K562 (cell line): ENCODE data around the gene ADCY1. TPM values are rescaled to one million over a fixed set of nuclear protein-coding genes. Genes with fewer than 3 reads are reported as not detected.

Source experiments
- ATAC-seq: fragments of 200-7000 bp; cut with Tn5 transposase; 3 replicates; pipeline ENCODE4 v1.9.1; 2020; ENCODE audit warnings: moderate library complexity
- BruUV-seq: library from RNA; stranded (reverse); fragments of 400-500 nt; replicated peaks from 2 replicates; lab custom pipeline; 2021; lab: Mats Ljungman, UMichigan
- CTCF ChIA-PET: fragments of 300-600 bp; formaldehyde crosslinking; extraction: SDS; loops from one replicate; lab custom pipeline; 2021; ENCODE audit warnings: low intra/inter-chr PET ratio; lab: Yijun Ruan, JAX
- POLR2A ChIA-PET: fragments of 300-600, 350-650 bp; sonication (Branson Sonifier 250); formaldehyde crosslinking; extraction: SDS; loops from one replicate; lab custom pipeline; 2021; ENCODE audit warnings: antibody characterized with exemption, inconsistent platforms; lab: Yijun Ruan, JAX
- DNase-seq, 4 experiments: peaks; one replicate each; pipeline versions ENCODE4 v3.0.0 to v3.0.0-alpha.2; 2011 to 2018; ENCODE audit warnings: low spot score in 3 of 4, mixed read lengths in 3 of 4; ENCODE audit errors: extremely low read depth in 1 of 4
- FAIRE-seq: peaks from 2 replicates; lab custom pipeline; 2011; peaks lifted over from hg19 to GRCh38; lab: Jason Lieb, UNC
- H2AFZ ChIP-seq: 2 replicates; pipeline ENCODE4 v1.6.0; 2011; ENCODE audit warnings: low read depth, low read length, control low read depth, inconsistent platforms
- H3K27ac ChIP-seq: fragments of 200-600 bp; 3 replicates; pipeline ENCODE4 v1.8.0; 2011; ENCODE audit warnings: low read depth, mild to moderate bottlenecking, control low read depth, inconsistent platforms, low read length, moderate library complexity, mixed read lengths; ENCODE audit errors: extremely low read depth
- H3K27me3 ChIP-seq, 2 experiments: fragments of 300-600 bp in 1 of 2; 2 replicates in 1 of 2; 3 replicates in 1 of 2; pipeline versions ENCODE4 v1.6.0 to v1.8.0; 2011; ENCODE audit warnings: inconsistent platforms in 2 of 2, low read length in 2 of 2, mild to moderate bottlenecking in 1 of 2, mixed read lengths in 1 of 2, moderate library complexity in 1 of 2; ENCODE audit not compliant: control insufficient read depth in 2 of 2, insufficient read depth in 2 of 2
- H3K36me3 ChIP-seq: fragments of 300-600 bp; 3 replicates; pipeline ENCODE4 v1.8.0; 2011; ENCODE audit warnings: mild to moderate bottlenecking, low read length, inconsistent platforms; ENCODE audit not compliant: control insufficient read depth, insufficient read depth
- H3K4me1 ChIP-seq, 2 experiments: fragments of 200-600 bp in 1 of 2; replicated peaks in 1 of 2; 2 replicates in 1 of 2; 3 replicates in 1 of 2; pipeline versions ENCODE4 v1.5.1 to v1.8.0; 2011; ENCODE audit warnings: inconsistent platforms in 2 of 2, low read length in 2 of 2, mild to moderate bottlenecking in 1 of 2, mixed read lengths in 1 of 2, moderate library complexity in 1 of 2; ENCODE audit not compliant: control insufficient read depth in 2 of 2, insufficient read depth in 2 of 2
- H3K4me2 ChIP-seq: 2 replicates; pipeline ENCODE4 v1.6.1; 2011; ENCODE audit warnings: low read length, control low read depth, inconsistent platforms, mixed read lengths; ENCODE audit not compliant: insufficient read depth
- H3K4me3 ChIP-seq: fragments of 200-600 bp; sonication (generic), shearing (Covaris generic); 2 replicates; pipeline ENCODE4 v1.5.1; 2016; ENCODE audit warnings: control low read depth, inconsistent platforms
- H3K79me2 ChIP-seq: fragments of 200-600 bp; 3 replicates; pipeline ENCODE4 v1.8.0; 2011; ENCODE audit warnings: low read length, inconsistent platforms; ENCODE audit not compliant: control insufficient read depth, insufficient read depth
- H3K9ac ChIP-seq, 2 experiments: 2 replicates each; pipeline versions ENCODE4 v1.6.0 to v1.6.1; 2011; ENCODE audit warnings: low read depth in 2 of 2, low read length in 2 of 2, control low read depth in 1 of 2, inconsistent platforms in 1 of 2, mild to moderate bottlenecking in 1 of 2, mixed read lengths in 1 of 2; ENCODE audit not compliant: insufficient read depth in 1 of 2
- H3K9me1 ChIP-seq: one replicate; pipeline ENCODE4 v1.6.0; 2011; ENCODE audit warnings: inconsistent platforms, mild to moderate bottlenecking, low read length, moderate library complexity; ENCODE audit not compliant: control insufficient read depth, insufficient read depth
- H3K9me3 ChIP-seq: replicated peaks from 2 replicates; pipeline ENCODE4 v1.5.1; 2011; ENCODE audit warnings: low read depth, low read length, inconsistent platforms; ENCODE audit not compliant: control insufficient read depth, insufficient read depth
- H4K20me1 ChIP-seq: replicated peaks from 2 replicates; pipeline ENCODE4 v1.6.1; 2011; ENCODE audit warnings: low read length, inconsistent platforms, mixed read lengths; ENCODE audit not compliant: control insufficient read depth, insufficient read depth
- in situ Hi-C: fragments of 300-500 bp; cut with MboI; formaldehyde crosslinking; loops from 4 replicates; pipeline ENCODE4 v1.15.0; 2018; ENCODE audit warnings: inconsistent platforms, mixed read lengths
- intact Hi-C: fragments of 100-400 bp; cut with micrococcal nuclease; formaldehyde crosslinking; loops from 2 replicates; pipeline ENCODE4 v1.14.2; 2022
- polyA plus RNA-seq, 8 experiments: library from polyadenylated mRNA; depleted of rRNA in 4 of 8; stranded (reverse) in 5 of 8; unstranded in 3 of 8; fragments of >200 nt; fragmentation: Nextera tagmentation in 2 of 8; fragmentation: Illumina TruSeq in 1 of 8; extraction: Ambion mirVana in 2 of 8; extraction: Trizol in 1 of 8; gene quantifications; 2 replicates each; pipeline versions ENCODE4 v1.2.1 to v1.2.3, GENCODE V29; 2011 to 2014; ENCODE audit warnings: inconsistent platforms in 1 of 8, missing spikeins in 1 of 8
- total RNA-seq, 7 experiments: library from RNA; depleted of rRNA in 6 of 7; stranded (reverse); fragments of >200 nt in 6 of 7; fragmentation: Illumina TruSeq in 2 of 7; extraction: Trizol in 2 of 7; gene quantifications; 2 replicates each; pipeline versions ENCODE4 v1.2.1 to v1.2.3, GENCODE V29; 2011 to 2021; ENCODE audit warnings: low replicate concordance in 1 of 7
- TF ChIP-seq, protein P1 (sequence below): fragments of 200-800 bp; sonication (Bioruptor generic); IDR thresholded peaks from 2 replicates; pipeline ENCODE4 v1.6.1; 2017; ENCODE audit warnings: missing genetic modification characterization, missing compliant biosample characterization
- TF ChIP-seq, protein P2 (sequence below): fragments of 450-650 bp; IDR thresholded peaks from 2 replicates; pipeline ENCODE4 v1.6.1; 2016; ENCODE audit warnings: mild to moderate bottlenecking

The ADCY1 gene
- total and polyA plus RNA-seq, 9 of the 15 experiments (the other 6 are each of a cell fraction or from before 2014, with no cell fraction given): under 0.01 to 0.18 (median 0.10) TPM; not detected in 4

DNA sequence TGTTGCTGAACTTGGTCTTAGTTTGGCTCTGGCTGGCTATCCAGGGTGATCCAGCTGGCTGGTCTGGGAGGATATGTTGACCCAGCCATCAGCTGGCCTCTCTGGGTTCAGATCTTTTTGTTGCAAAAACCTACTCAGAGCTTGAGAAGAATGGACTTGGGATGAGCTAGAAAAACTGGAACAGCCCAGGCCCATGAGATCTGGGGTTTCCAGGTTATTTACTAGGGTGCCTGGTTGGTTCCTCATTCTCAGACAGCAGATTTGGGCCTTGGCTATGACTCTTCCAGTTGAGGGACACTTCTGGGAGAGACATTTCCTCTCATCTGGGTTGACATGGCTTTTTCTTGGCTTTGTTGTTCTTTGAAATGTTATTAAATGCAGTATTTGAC lies 116.6 kb downstream of the ADCY1 start:
- ATAC-seq (no peak), DNase-seq (no peak), FAIRE-seq (no peak)
- CTCF ChIA-PET: no interaction called here
- Histone ChIP-seq H3K4me1 (no peaks in the 10 kb centered on the region), H3K9ac (no peak overlapping the region), H3K27me3 (peaks cover 3 to 32% of the 10 kb centered on the region in 2 experiments; a peak in 2 of 5 replicates), H3K9me1 (no peaks in the 10 kb centered on the region), H3K27ac (no peak overlapping the region), H4K20me1 (no peaks in the 10 kb centered on the region; the same call in 1 of the 2 replicates), H3K9me3 (no peaks in the 10 kb centered on the region), H2AFZ (no peak overlapping the region), H3K36me3 (no peaks in the 10 kb centered on the region), H3K4me3 (no peak overlapping the region), H3K79me2 (no peaks in the 10 kb centered on the region), H3K4me2 (no peak overlapping the region)
- intact Hi-C loops (no loop called here), in situ Hi-C loops (no loop called here)
- POLR2A ChIA-PET: no interaction called here
- TF ChIP-seq, protein P1, sequence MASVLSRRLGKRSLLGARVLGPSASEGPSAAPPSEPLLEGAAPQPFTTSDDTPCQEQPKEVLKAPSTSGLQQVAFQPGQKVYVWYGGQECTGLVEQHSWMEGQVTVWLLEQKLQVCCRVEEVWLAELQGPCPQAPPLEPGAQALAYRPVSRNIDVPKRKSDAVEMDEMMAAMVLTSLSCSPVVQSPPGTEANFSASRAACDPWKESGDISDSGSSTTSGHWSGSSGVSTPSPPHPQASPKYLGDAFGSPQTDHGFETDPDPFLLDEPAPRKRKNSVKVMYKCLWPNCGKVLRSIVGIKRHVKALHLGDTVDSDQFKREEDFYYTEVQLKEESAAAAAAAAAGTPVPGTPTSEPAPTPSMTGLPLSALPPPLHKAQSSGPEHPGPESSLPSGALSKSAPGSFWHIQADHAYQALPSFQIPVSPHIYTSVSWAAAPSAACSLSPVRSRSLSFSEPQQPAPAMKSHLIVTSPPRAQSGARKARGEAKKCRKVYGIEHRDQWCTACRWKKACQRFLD (CRISPR knock-in tag): no peak
- TF ChIP-seq, protein P2, sequence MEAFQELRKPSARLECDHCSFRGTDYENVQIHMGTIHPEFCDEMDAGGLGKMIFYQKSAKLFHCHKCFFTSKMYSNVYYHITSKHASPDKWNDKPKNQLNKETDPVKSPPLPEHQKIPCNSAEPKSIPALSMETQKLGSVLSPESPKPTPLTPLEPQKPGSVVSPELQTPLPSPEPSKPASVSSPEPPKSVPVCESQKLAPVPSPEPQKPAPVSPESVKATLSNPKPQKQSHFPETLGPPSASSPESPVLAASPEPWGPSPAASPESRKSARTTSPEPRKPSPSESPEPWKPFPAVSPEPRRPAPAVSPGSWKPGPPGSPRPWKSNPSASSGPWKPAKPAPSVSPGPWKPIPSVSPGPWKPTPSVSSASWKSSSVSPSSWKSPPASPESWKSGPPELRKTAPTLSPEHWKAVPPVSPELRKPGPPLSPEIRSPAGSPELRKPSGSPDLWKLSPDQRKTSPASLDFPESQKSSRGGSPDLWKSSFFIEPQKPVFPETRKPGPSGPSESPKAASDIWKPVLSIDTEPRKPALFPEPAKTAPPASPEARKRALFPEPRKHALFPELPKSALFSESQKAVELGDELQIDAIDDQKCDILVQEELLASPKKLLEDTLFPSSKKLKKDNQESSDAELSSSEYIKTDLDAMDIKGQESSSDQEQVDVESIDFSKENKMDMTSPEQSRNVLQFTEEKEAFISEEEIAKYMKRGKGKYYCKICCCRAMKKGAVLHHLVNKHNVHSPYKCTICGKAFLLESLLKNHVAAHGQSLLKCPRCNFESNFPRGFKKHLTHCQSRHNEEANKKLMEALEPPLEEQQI: no peak
- no TSS peak for BruUV-seq
